Caco-2 (cell line): Measurements from ENCODE around the gene C18orf63. TPM values are rescaled to one million over a fixed set of nuclear protein-coding genes. Genes with fewer than 3 reads are reported as not detected.

Experiments
- BruUV-seq: library from RNA; stranded (reverse); fragments of 400-500 nt; replicated peaks from 2 replicates; lab custom pipeline; 2021; lab: Mats Ljungman, UMichigan
- CTCF ChIA-PET: fragments of 300-600 bp; sonication (Branson Sonifier 250); formaldehyde crosslinking; loops from one replicate; lab custom pipeline; 2022; ENCODE audit warnings: antibody characterized with exemption; lab: Charles Lee
- POLR2A ChIA-PET: fragments of 300-600 bp; sonication (Branson Sonifier 250); formaldehyde crosslinking; loops from one replicate; lab custom pipeline; 2022; ENCODE audit warnings: antibody characterized with exemption; lab: Charles Lee
- DNase-seq, 2 experiments: peaks; one replicate each; pipeline versions ENCODE4 v3.0.0 to v3.0.0-alpha.2; 2020 to 2022
- H3K27me3 ChIP-seq: replicated peaks from 2 replicates; pipeline ENCODE4 v1.6.0; 2011; ENCODE audit warnings: low read length; ENCODE audit not compliant: control insufficient read depth, insufficient read depth
- H3K36me3 ChIP-seq: 2 replicates; pipeline ENCODE4 v1.5.1; 2011; ENCODE audit warnings: low read length; ENCODE audit not compliant: control insufficient read depth, insufficient read depth
- H3K4me1 ChIP-seq: fragments of 250-450 bp; sonication (Bioruptor Pico); 2 replicates; pipeline ENCODE4 v1.5.1; 2020; ENCODE audit warnings: mild to moderate bottlenecking
- H3K4me3 ChIP-seq: 2 replicates; pipeline ENCODE4 v1.5.1; 2011; ENCODE audit warnings: low read depth, mild to moderate bottlenecking, control low read depth, low read length
- H3K9me3 ChIP-seq: fragments of 250-450 bp; sonication (Bioruptor Pico); 2 replicates; pipeline ENCODE4 v1.5.1; 2020; ENCODE audit warnings: mild to moderate bottlenecking, moderate library complexity
- H3K27ac Mint-ChIP-seq: one replicate; pipeline ENCODE4 v1.8.0; 2022; ENCODE audit warnings: mixed read lengths; ENCODE audit not compliant: unreplicated experiment
- H3K27me3 Mint-ChIP-seq: one replicate; pipeline ENCODE4 v1.8.0; 2022; ENCODE audit warnings: mixed read lengths; ENCODE audit not compliant: insufficient read depth, unreplicated experiment
- H3K36me3 Mint-ChIP-seq: one replicate; pipeline ENCODE4 v1.8.0; 2022; ENCODE audit warnings: mild to moderate bottlenecking, mixed read lengths; ENCODE audit not compliant: insufficient read depth, unreplicated experiment
- H3K4me1 Mint-ChIP-seq: one replicate; pipeline ENCODE4 v1.8.0; 2022; ENCODE audit warnings: low read depth, mixed read lengths; ENCODE audit not compliant: unreplicated experiment
- H3K4me3 Mint-ChIP-seq: one replicate; pipeline ENCODE4 v1.8.0; 2022; ENCODE audit warnings: mild to moderate bottlenecking, moderate library complexity, mixed read lengths; ENCODE audit not compliant: unreplicated experiment
- H3K9me3 Mint-ChIP-seq: one replicate; pipeline ENCODE4 v1.8.0; 2022; ENCODE audit warnings: mixed read lengths; ENCODE audit not compliant: unreplicated experiment
- intact Hi-C: fragments of 100-400 bp; cut with micrococcal nuclease; formaldehyde crosslinking; loops from one replicate; pipeline ENCODE4 v1.10.0; 2022; ENCODE audit not compliant: unreplicated experiment
- total RNA-seq: library from RNA; stranded (reverse); gene quantifications from 2 replicates; pipeline ENCODE4 v1.2.3, GENCODE V29; 2022
- TF ChIP-seq, protein P1 (sequence below), 2 experiments: fragments of 200-600 bp in 1 of 2; IDR thresholded peaks; 1 replicate in 1 of 2; 2 replicates in 1 of 2; pipeline versions ENCODE4 v1.5.1 to v1.8.0; 2011 to 2022; ENCODE audit warnings: antibody characterized with exemption in 1 of 2, control low read depth in 1 of 2, inconsistent platforms in 1 of 2, low read depth in 1 of 2, low read length in 1 of 2, mild to moderate bottlenecking in 1 of 2, moderate library complexity in 1 of 2; ENCODE audit not compliant: insufficient read depth in 1 of 2, severe bottlenecking in 1 of 2, unreplicated experiment in 1 of 2

Gene C18orf63
- total RNA-seq, 1 experiment from 2014 or later = not detected

DNA sequence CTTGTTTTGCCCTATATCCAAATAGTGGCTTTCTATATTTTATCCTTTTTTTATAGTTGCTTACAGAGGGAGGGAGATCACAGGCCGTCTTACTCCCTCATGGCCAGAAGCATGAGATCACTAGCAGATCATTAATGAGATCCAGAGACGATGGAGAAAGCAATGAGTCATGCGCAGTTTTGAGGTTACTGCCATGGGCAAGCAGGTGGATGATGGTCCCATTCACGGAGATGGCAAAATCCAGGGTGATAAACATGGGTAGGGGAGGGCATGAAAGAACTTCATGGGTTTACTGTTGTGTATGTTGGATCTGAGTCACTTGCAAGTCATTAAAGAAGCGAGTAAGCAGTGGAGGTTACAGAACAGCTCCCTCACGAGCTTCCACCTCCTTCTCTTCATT is 60.4 kb downstream of the C18orf63 start:
- H3K9me3 ChIP-seq = no peaks in the 10 kb centered on the region
- no peak for DNase-seq
- BruUV-seq = no TSS peak
- TF ChIP-seq, protein P1, sequence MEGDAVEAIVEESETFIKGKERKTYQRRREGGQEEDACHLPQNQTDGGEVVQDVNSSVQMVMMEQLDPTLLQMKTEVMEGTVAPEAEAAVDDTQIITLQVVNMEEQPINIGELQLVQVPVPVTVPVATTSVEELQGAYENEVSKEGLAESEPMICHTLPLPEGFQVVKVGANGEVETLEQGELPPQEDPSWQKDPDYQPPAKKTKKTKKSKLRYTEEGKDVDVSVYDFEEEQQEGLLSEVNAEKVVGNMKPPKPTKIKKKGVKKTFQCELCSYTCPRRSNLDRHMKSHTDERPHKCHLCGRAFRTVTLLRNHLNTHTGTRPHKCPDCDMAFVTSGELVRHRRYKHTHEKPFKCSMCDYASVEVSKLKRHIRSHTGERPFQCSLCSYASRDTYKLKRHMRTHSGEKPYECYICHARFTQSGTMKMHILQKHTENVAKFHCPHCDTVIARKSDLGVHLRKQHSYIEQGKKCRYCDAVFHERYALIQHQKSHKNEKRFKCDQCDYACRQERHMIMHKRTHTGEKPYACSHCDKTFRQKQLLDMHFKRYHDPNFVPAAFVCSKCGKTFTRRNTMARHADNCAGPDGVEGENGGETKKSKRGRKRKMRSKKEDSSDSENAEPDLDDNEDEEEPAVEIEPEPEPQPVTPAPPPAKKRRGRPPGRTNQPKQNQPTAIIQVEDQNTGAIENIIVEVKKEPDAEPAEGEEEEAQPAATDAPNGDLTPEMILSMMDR (IDR thresholded peaks at IDR 0.05; ENCODE audit: insufficient read depth in 1 of 2, low read depth in 1 of 2, low read length in 1 of 2, severe bottlenecking in 1 of 2, unreplicated experiment in 1 of 2) = no peak
- Mint-ChIP-seq H3K4me1 (no peaks in the 10 kb centered on the region), H3K27me3 (no peaks in the 10 kb centered on the region), H3K4me3 (no peak overlapping the region), H3K36me3 (no peaks in the 10 kb centered on the region), H3K9me3 (peaks cover 15% of the 10 kb centered on the region), H3K27ac (no peak overlapping the region)
- no peak overlapping the region for H3K4me3 ChIP-seq
- no peaks in the 10 kb centered on the region for H3K27me3 ChIP-seq
- H3K4me1 ChIP-seq = no peaks in the 10 kb centered on the region
- CTCF ChIA-PET = no interaction called here
- H3K36me3 ChIP-seq = no peaks in the 10 kb centered on the region
- POLR2A ChIA-PET = no interaction called here
- intact Hi-C loops = no loop called here

DNA sequence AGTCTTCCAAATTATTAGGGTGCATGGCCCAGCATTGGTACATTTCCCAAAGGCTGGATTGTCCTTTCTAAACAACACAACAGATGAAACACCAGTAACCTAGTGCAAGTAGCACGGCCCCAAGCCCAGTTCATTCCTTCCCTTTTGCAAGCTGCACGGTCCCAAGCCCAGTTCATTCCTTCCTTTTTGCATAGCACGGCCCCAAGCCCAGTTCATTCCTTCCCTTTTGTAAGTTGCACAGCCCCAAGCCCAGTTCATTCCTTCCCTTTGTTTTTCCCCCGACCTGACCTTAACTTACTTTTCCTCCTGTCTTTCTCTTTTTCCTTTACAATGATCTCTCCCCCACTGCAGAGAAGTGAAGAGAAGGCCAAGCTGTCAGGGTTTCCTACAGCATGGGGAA is 60.9 kb downstream of the C18orf63 start:
- CTCF ChIA-PET = no interaction called here
- Mint-ChIP-seq H3K36me3 (no peaks in the 10 kb centered on the region), H3K4me1 (no peaks in the 10 kb centered on the region)

DNA sequence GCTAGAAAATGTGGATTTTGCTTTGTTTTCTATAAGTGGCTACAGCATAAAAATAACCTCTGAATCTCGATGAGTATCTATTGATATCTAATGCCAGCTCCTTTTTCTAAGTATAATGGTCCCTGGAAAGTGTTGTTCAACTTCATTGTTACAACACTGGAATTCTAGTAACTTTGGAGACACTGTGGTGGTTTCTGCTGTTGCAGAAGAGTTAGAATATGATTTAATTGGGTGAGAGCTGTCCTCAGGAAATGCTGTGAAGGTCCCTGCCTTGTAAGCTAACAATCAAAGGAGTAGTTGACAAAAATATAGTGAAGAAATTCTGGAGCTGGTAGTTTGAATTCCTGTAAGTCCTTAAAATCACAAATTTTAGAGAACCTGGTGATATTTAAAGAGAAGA is 62.1 kb downstream of the C18orf63 start:
- Mint-ChIP-seq H3K27ac (no peak overlapping the region), H3K4me3 (no peak overlapping the region), H3K4me1 (no peaks in the 10 kb centered on the region), H3K27me3 (no peaks in the 10 kb centered on the region), H3K36me3 (no peaks in the 10 kb centered on the region), H3K9me3 (no peaks in the 10 kb centered on the region)
- Histone ChIP-seq H3K4me1 (no peaks in the 10 kb centered on the region), H3K4me3 (no peak overlapping the region), H3K27me3 (no peaks in the 10 kb centered on the region), H3K9me3 (no peaks in the 10 kb centered on the region), H3K36me3 (no peaks in the 10 kb centered on the region)
- TF ChIP-seq, protein P1 (IDR thresholded peaks at IDR 0.05; ENCODE audit: insufficient read depth in 1 of 2, low read depth in 1 of 2, low read length in 1 of 2, severe bottlenecking in 1 of 2, unreplicated experiment in 1 of 2) = no peak
- intact Hi-C loops = no loop called here
- no TSS peak for BruUV-seq
- ChIA-PET CTCF (interaction anchor here (0.9 kb wide), 1 partner anchor 118 kb away, joined by 3 read pairs; the partner anchor contains the start of gene CNDP2), POLR2A (no interaction called here)
- DNase-seq = no peak

More for the DNA sequence above, 60.9 kb downstream of the C18orf63 start:
- Histone ChIP-seq H3K27me3 (no peaks in the 10 kb centered on the region), H3K4me1 (no peaks in the 10 kb centered on the region), H3K9me3 (no peaks in the 10 kb centered on the region), H3K36me3 (no peaks in the 10 kb centered on the region), H3K4me3 (no peak overlapping the region)
- TF ChIP-seq, protein P1 (IDR thresholded peaks at IDR 0.05; ENCODE audit: insufficient read depth in 1 of 2, low read depth in 1 of 2, low read length in 1 of 2, severe bottlenecking in 1 of 2, unreplicated experiment in 1 of 2) = no peak
- no TSS peak for BruUV-seq
- Mint-ChIP-seq H3K27me3 (no peaks in the 10 kb centered on the region), H3K9me3 (peaks cover 10% of the 10 kb centered on the region), H3K4me3 (no peak overlapping the region), H3K27ac (no peak overlapping the region)
- no peak for DNase-seq
- intact Hi-C loops = no loop called here
- POLR2A ChIA-PET = no interaction called here
